Breast epithelium (tissue), 4 donors: Measurements from ENCODE around the gene CACNA2D2. TPM values are rescaled to one million over a fixed set of nuclear protein-coding genes. Genes with fewer than 3 reads are reported as not detected.

Experiments
- DNase-seq, 2 donors: peaks; one replicate each; pipeline ENCODE4 v3.0.0-alpha.2; 2019; ENCODE audit warnings: low spot score in 2 of 2
- H3K27ac ChIP-seq, 2 donors: fragments of 200-600 bp; sonication (generic) in 1 of 2; one replicate each; pipeline ENCODE4 v1.5.1; 2016 to 2019; ENCODE audit warnings: mild to moderate bottlenecking in 1 of 2
- H3K27me3 ChIP-seq, 2 donors: fragments of 200-600 bp; sonication (generic) in 1 of 2; one replicate each; pipeline versions ENCODE4 v1.5.1 to v1.6.0; 2017 to 2019; ENCODE audit warnings: control low read depth in 1 of 2, mild to moderate bottlenecking in 1 of 2
- H3K36me3 ChIP-seq: fragments of 200-600 bp; one replicate; pipeline ENCODE4 v1.5.1; 2019
- H3K4me1 ChIP-seq, 2 donors: fragments of 200-600 bp; sonication (generic); one replicate each; pipeline ENCODE4 v1.5.1; 2016 to 2019; ENCODE audit warnings: control low read depth in 1 of 2
- H3K4me3 ChIP-seq, 3 donors: fragments of 200-600 bp; sonication (generic); 1 replicate in 2 of 3; 2 replicates in 1 of 3; pipeline ENCODE4 v1.5.1; 2016 to 2019; ENCODE audit warnings: mild to moderate bottlenecking in 3 of 3, moderate library complexity in 2 of 3
- H3K9me3 ChIP-seq, 2 donors: fragments of 200-600 bp; sonication (generic) in 1 of 2; one replicate each; pipeline ENCODE4 v1.5.1; 2016 to 2019; ENCODE audit warnings: control low read depth in 1 of 2
- POLR2A ChIP-seq: fragments of 450-650 bp; IDR thresholded peaks from one replicate; pipeline ENCODE4 v1.6.1; 2016; ENCODE audit warnings: antibody characterized with exemption, mild to moderate bottlenecking, moderate library complexity
- POLR2AphosphoS5 ChIP-seq, 3 donors: sonication (generic); formaldehyde crosslinking; IDR thresholded peaks; one replicate each; pipeline ENCODE4 v1.6.1; 2017; ENCODE audit warnings: antibody characterized with exemption in 3 of 3
- intact Hi-C: fragments of 100-400 bp; cut with DNase I; formaldehyde crosslinking; loops from one replicate; pipeline ENCODE4 v1.15.1; 2023; ENCODE audit warnings: low total_unique reads
- total RNA-seq, 3 donors: library from RNA; depleted of rRNA; stranded (reverse); fragments of >200 nt; gene quantifications; one replicate each; pipeline ENCODE4 v1.1.0, GENCODE V29; 2016
- TF ChIP-seq, protein P1 (sequence below), 3 donors: fragments of 450-650 bp; IDR thresholded peaks; one replicate each; pipeline ENCODE4 v1.5.1; 2016 to 2017; ENCODE audit warnings: antibody characterized with exemption in 3 of 3, mild to moderate bottlenecking in 3 of 3, moderate library complexity in 3 of 3

CACNA2D2 gene
- total RNA-seq, 3 donors from 2014 or later = 0.80 to 2.0 (median 1.5) TPM

DNA sequence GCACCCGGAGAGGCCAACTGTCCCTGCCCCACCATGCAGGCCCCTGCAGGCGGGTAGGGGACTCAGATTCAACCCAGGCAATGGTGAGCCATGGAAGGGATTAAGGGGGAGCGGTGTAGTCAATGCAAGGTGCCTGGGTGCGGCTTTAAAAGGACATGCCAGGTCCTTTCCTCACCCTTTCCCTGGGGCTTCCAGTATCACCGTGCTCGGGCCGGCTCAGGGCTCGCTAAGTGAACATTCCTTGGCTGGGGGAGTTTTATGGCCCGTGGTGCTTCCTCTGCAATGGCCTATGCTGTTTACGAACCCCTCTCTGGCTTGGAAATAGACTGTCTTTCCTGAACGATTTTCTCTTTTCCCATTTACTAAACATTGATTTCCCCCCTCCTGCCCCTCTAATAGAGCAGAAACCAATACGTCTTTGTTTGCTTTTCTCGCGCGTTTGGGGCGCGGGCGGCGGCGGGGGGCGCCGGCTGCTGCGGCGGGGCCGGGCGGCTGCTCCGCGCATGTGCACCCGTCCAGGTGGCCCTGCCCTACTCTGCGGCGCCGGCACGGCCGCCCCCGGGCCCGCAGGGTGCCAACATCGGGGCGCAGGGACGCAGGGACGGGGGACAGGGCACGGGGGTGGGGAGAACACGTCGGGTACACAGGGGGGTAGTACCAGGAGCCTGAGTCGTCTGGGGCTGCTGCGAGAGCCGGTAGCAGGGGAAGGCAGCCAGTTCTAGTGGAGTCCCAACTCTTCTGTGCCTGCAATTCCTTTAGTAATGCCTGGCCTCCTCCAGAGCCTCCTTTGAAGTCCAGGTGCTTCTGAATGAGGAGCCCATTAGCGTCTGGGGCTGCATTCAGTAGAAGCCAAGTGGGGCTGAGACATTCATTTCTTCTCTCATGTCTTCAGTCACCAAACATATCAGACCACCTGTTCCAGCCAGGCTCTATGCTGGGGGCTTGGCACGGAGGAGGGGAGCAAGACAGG, 26.9 kb upstream of the CACNA2D2 start:
- intact Hi-C loops = no loop called here
- no peak for DNase-seq
- H3K4me1 ChIP-seq = no peaks in the 10 kb centered on the region
- no peak overlapping the region for H3K27ac ChIP-seq
- no peaks in the 10 kb centered on the region for H3K27me3 ChIP-seq
- TF ChIP-seq POLR2AphosphoS5 (IDR thresholded peaks at IDR 0.05) = no peak
- TF ChIP-seq, protein P1, sequence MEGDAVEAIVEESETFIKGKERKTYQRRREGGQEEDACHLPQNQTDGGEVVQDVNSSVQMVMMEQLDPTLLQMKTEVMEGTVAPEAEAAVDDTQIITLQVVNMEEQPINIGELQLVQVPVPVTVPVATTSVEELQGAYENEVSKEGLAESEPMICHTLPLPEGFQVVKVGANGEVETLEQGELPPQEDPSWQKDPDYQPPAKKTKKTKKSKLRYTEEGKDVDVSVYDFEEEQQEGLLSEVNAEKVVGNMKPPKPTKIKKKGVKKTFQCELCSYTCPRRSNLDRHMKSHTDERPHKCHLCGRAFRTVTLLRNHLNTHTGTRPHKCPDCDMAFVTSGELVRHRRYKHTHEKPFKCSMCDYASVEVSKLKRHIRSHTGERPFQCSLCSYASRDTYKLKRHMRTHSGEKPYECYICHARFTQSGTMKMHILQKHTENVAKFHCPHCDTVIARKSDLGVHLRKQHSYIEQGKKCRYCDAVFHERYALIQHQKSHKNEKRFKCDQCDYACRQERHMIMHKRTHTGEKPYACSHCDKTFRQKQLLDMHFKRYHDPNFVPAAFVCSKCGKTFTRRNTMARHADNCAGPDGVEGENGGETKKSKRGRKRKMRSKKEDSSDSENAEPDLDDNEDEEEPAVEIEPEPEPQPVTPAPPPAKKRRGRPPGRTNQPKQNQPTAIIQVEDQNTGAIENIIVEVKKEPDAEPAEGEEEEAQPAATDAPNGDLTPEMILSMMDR (IDR thresholded peaks at IDR 0.05) = no peak
- no peak for TF ChIP-seq POLR2A
- no peaks in the 10 kb centered on the region for H3K36me3 ChIP-seq
- H3K9me3 ChIP-seq = no peaks in the 10 kb centered on the region
- peak overlapping the region in 2 of 3 donors; percentile 32 to 61 for H3K4me3 ChIP-seq

DNA sequence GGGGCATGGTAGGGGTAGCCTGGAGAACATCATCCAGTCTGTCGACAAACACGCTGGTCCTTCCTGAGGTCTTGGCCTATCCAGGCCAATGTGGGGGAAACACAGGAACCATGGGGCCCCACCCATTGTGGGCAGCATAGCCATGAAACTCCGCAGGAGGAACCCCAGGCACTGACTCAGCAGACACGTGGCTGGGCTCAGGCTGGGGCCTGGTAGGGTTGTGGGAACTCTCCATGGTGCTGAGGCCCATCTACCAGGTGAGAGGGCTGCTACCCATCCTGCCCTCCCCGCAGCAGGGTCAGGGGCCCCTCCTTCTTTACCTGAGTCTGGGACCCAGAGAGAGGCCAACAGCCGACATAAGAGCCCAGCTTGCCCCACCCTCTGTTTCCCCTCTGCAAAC, 22.6 kb upstream of the CACNA2D2 start:
- Histone ChIP-seq H3K27ac (no peak overlapping the region), H3K4me1 (no peaks in the 10 kb centered on the region), H3K9me3 (no peaks in the 10 kb centered on the region), H3K4me3 (no peak overlapping the region), H3K36me3 (no peaks in the 10 kb centered on the region), H3K27me3 (no peaks in the 10 kb centered on the region)
- TF ChIP-seq POLR2A (no peak), POLR2AphosphoS5 (IDR thresholded peaks at IDR 0.05) (no peak)
- TF ChIP-seq, protein P1 (IDR thresholded peaks at IDR 0.05) = no peak
- DNase-seq = no peak
- intact Hi-C loops = loop anchor here (10.0 kb wide), 1 partner anchor 91 kb away; no protein-coding TSS in a partner anchor

DNA sequence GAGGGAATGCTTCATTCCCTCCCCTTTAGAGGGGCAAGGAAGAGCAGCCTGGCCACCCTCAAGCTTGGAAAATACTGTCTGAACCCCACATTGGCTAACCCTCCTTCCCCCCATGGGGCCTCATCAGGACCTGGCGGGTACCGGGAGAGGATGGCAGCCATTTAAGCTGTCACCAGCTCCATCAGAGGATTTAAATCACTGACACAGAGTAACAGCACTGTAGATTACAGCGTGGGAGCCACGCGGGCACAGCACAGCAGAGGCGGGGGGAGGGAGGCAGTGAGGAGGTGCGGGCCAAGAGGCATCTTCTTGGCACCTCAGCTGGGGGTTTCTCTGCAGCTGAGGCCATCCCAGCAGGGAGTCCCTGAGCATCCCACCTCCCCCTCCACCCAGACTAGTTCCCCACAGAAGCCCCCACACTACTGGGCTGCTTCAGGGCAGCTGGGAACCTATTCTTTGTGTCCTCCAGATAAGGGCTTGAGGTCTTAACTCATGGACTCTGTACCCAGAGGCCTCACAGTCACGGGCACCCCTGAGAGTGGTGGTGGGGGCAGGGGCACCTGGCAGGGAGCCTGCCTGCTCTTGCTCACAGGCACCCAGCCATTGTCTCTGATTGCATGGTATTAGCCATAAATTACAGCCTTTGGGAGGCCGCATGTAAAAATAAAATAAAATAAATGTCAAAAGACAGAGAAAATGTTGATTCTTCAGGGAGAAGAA, 21.9 kb upstream of the CACNA2D2 start:
- intact Hi-C loops = loop anchor here (10.0 kb wide), 1 partner anchor 91 kb away; no protein-coding TSS in a partner anchor
- TF ChIP-seq, protein P1 (IDR thresholded peaks at IDR 0.05) = no peak
- TF ChIP-seq POLR2AphosphoS5 (IDR thresholded peaks at IDR 0.05) (no peak), POLR2A (no peak)

DNA sequence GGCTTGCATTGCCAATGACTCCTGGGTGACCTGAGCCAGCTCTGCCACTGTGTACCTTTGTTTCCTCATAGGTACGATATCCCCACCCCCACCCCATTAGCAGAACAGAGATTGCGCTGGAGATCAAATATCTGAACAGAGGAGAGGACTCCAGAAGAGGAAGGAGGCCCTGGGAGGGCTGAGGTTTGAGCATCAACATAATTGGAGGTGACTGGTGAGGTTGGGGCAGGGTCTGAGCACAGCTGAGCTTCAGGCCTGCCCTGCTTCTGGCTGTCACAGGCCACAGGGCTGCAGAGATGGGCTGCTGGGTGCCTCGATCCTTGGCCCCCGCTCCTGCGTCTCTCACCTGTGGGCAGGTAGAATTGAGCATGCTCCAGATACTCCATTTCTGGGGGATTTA, 21.3 kb upstream of the CACNA2D2 start:
- TF ChIP-seq POLR2A = no peak
- TF ChIP-seq, protein P1 (IDR thresholded peaks at IDR 0.05) = no peak
- no peak for TF ChIP-seq POLR2AphosphoS5 (IDR thresholded peaks at IDR 0.05)
- Histone ChIP-seq H3K9me3 (no peaks in the 10 kb centered on the region), H3K4me3 (no peak overlapping the region), H3K27ac (no peak overlapping the region), H3K27me3 (no peaks in the 10 kb centered on the region), H3K36me3 (no peaks in the 10 kb centered on the region), H3K4me1 (no peaks in the 10 kb centered on the region)
- intact Hi-C loops = loop anchor here (10.0 kb wide), 1 partner anchor 90 kb away; no protein-coding TSS in a partner anchor
- DNase-seq = no peak

More for the DNA sequence above, 21.9 kb upstream of the CACNA2D2 start:
- H3K4me1 ChIP-seq = no peaks in the 10 kb centered on the region
- no peak overlapping the region for H3K4me3 ChIP-seq
- no peaks in the 10 kb centered on the region for H3K36me3 ChIP-seq
- H3K27me3 ChIP-seq = no peaks in the 10 kb centered on the region
- no peak for DNase-seq
- no peak overlapping the region for H3K27ac ChIP-seq
- H3K9me3 ChIP-seq = no peaks in the 10 kb centered on the region
